Stromal cell of bone marrow (primary cell): Measurements from ENCODE around the gene CYP2C9.
"Not testable (repeated sequence)": the region's sequence is repeated elsewhere in the genome, so short reads cannot be mapped to it uniquely, and the experiment has no call there.

Experiments used
- DNase-seq: peaks from one replicate; pipeline ENCODE4 v3.0.0-alpha.2; 2012; ENCODE audit warnings: low read depth

CYP2C9 gene

GRCh38 chr10:94938383-94938782 is at the start of gene CYP2C9:
CYP2C9 (plus strand) TSS chr10:94938658; CDS start chr10:94938683, 25 bp downstream.
- DNase-seq, result no peak

- DNase-seq, result no peak
Measured at GRCh38 chr10:94889123-94889522, 49.3 kb upstream of the CYP2C9 start.

DNA sequence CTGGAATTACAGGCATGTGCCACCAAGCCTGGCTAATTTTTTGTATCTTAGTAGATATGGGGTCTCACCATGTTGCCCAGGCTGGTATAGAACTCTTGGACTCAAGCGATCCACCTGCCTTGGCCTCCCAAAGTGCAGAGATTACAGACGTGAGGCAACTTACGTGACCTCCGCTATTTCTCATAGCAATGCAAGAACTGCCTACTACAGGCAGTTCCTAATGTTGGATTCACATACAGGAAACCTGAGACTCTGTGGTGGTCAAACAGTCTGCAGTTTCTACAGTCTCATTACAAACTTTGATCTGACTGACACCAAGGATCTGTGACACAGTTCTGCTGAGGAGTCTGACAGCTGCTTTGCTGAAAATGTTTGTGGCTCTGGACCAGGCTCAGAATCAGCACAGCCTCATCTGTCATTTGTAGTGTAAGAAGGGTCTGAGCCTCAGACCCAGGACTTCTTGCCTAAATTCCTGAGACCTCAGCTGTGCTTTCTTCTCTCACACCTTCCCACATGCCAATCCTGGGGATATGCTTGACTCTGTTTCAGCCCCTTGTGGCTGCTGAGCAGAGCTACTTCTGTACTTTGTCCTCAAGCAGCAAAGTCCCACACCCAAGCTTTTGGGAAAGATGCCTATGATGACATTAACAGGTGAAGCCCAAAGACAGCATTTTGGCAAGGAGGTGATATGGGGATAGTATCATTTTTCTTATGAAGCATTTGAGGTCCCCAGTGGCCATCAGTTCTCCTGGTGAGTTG is 48.0 kb upstream of the CYP2C9 start:
- no peak for DNase-seq

GRCh38 chr10:94898414-94898813 is 40.0 kb upstream of the CYP2C9 start:
- DNase-seq, result not testable (repeated sequence)

DNA sequence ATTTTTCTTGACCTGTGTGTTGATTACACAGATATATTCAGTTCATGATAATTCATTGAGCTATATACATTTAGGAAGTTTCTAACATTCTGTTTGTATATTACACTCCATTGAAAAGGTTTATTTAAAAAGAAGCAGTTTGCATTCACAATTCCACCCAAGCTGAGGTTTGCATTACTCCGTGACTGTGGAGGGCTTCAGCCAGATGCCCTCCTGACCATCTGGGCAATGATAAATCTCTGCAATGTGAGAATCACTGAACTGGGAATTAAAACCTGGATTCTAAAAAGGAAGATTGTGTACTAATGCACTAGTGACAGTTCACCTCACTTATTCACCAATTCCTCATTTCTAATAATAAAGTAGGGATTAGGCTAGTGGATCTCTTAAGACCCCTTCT is 36.4 kb upstream of the CYP2C9 start:
- DNase-seq, result no peak

DNA sequence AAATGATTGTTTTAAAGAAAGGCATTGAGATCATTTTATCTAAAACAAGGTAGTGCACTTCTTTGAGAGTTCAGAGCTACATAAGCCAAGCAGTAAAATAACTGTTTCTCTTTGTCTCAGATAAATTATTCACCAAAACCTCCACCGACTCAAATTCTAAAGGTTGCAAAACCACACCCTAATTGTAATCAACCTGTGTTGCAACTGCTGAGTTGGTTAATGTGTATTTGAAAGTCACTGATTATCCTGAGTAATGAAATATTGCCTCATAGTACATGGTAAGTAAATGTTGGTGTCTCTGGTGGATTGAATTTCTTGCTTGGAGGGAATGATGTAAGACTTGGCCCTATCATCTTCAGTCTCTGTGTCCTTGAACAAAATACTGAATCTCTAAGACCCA is 35.9 kb upstream of the CYP2C9 start:
- no peak for DNase-seq

DNA sequence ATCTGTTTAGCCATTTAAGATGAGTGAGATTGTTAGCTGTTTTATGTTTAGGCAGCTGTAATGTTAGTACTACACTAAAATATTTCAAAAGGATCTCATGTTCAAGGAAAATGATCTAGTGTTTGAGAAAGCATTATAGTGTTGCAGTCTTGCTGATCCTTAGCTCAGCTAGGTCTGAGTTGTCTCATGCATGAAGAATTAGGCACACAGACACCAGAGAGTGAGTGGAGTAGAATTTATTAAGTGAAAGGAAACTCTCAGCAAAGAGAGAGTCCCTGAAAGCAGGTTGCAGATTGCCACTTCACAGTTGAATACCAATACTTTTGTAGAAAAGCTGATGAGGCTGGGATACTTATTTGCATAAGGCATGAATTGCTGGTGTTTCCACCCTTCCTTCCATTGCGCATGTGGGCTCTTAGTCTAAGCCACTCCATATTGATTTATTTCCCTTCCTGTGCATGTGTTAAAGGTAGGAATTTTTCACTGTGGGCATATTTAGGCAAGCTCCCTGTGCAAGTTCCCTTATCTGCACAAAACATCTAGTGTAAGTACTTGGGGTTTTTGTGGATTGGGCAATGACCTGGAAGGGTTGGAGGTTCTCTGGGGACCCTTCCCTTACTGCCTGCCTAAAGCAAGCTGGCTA is 33.8 kb upstream of the CYP2C9 start:
- not testable (repeated sequence) for DNase-seq

GRCh38 chr10:94916423-94916822 is 22.0 kb upstream of the CYP2C9 start:
- DNase-seq, result no peak

- no peak for DNase-seq
Measured at GRCh38 chr10:94936721-94937120, 1.7 kb upstream of the CYP2C9 start.

DNA sequence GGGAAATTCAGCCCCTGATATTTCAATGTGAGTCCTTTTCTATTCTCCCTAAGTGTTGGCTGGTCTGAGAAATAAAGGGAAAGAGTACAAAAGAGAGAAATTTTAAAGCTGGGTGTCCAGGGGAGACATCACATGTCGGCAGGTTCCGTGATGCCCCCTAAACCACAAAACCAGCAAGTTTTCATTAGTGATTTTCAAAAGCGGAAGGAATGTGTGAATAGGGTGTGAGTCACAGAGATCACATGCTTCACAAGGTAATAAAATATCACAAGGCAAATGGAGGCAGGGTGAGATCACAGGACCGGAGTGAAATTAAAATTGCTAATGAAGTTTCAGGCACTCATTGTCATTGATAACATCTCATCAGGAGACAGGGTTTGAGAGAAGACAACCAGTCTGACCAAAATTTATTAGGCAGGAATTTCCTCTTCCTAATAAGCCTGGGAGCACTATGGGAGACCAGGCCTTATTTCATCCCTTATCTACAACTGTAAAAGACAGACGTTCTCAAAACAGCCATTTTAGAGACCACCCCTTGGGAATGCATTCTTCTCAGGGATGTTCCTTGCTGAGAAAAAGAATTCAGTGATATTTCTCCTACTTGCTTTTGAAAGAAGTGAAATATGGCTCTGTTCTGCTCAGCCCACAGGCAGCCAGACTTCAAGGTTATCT is 5.1 kb downstream of the CYP2C9 start:
- not testable (repeated sequence) for DNase-seq

DNA sequence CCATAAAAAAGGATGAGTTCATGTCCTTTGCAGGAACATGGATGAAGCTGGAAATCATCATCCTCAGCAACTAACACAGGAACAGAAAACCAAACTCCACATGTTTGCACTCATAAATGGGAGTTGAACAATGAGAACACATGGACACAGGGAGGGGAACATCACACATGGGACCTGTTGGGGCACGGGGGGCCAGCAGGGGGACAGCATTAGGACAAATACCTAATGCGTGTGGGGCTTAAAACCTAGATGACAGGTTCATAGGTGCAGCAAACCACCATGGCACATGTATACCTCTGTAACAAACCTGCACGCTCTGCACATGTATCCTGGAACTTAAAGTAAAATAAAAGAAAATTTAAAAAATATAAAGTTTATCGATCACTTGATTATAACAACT is 7.7 kb downstream of the CYP2C9 start:
- not testable (repeated sequence) for DNase-seq

DNA sequence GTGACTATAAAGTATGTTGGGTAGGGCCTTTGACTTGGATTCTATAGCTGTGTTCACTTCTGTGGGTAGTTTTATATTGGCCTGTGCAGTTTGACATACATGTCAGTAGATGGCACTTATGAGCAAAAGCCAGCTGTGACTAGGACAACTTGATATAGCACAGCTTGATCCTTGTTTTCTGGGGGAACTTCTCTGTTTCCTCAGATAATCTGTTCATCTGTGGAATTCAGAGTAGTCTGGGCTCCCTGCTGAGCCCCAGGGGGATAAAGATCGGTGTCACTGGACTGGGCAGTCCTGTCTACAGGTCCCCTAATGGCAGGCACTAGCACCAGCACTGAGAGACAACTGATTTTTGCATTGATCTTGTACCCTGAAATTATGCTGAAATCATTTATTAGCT is 25.4 kb downstream of the CYP2C9 start:
- peak; percentile 7 for DNase-seq

DNA sequence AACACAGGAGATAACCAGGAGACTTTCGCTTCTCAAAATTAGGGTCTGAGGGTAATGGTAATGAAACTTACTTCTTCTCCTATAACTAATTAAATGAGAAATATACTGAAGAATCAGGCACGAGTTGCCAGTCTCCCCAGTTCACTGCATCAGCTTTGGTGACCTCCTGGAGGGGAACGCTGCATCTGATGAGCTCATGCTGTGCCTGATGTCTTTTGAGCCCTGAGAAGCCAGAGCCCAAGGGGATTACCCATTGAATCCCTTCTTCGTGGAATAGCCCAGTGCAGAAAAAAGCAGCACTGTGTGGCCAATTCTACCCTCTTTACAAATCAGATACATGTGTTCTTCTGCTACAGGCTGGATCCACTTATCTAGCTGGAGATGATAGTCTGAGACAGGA is 45.1 kb downstream of the CYP2C9 start:
- no peak for DNase-seq

GRCh38 chr10:94989192-94989591 is 50.7 kb downstream of the CYP2C9 start:
- DNase-seq, result no peak

DNA sequence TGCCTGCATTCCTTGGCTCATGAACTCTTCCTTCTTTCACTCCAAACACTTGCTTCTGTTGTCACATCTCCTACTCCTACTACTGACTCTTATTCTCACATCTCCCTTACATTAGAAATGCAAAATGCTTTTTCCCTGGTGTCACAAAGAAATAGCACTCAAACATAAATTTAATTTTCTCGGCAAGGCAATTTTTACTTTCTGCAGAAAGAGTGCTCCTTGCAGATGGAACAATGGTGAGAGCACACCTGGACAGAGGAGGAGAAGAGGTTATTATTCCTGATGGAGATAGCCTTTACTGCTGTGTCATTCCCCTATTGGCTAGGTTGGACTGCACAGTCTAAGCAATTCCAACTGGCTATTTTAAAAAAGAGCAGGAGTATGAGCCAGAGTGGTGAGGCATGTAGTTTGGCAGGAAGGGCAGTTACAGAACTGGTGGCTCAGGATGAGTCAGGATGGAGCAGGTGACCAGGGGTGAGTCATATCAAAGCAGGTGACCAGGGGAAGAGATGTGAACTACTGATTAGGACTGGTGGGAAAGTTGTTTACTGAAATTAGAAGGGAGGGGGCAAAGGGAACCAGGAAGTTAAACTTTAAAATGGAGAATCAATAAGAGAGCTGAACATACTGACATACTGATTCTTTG is 52.9 kb downstream of the CYP2C9 start:
- no peak for DNase-seq

DNA sequence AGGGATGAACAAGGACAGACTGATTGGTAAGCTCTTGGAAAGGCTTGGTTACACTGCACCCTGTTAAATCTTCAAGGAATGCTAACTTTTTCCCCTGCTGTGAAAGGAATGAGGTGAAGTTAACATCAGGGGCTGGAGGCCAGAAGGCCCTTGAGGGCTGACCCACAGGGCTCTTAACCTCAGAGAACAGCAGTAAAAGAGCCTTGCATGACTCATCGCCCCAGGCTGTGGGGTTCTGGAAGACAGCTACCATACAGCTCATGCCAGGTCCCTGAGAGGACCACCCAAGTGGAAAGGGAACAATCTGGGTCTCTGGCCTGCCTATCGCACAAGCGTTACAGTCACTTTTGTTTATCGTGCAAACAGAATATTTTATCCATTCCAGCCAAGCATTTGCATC is 54.4 kb downstream of the CYP2C9 start:
- DNase-seq, result no peak

- DNase-seq, result no peak
Measured at GRCh38 chr10:94997741-94998174, 59.3 kb downstream of the CYP2C9 start.

DNA sequence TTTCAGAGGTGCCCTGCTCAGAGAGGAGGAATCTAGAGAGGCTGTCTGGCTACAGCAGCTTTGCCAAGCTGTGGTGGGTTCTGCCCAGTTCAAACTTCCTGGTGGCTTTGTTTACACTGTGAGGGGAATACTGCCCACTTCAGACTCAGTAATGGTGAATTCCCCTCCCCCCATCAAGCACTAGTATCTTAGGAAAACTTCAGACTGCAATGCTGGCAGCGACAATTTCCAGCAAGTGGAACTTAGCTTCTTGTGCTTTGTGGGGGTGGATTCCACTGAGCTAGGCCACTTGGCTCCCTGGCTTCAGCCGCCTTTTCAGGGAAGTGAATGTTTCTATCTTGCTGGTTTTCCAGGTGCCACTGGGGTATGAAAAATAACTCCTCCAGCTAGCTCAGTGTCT is 88.0 kb downstream of the CYP2C9 start:
- DNase-seq, result no peak

- DNase-seq, result no peak
Measured at GRCh38 chr10:95031656-95032055, 93.2 kb downstream of the CYP2C9 start.

GRCh38 chr10:95034401-95034800 is 95.9 kb downstream of the CYP2C9 start:
- no peak for DNase-seq

DNA sequence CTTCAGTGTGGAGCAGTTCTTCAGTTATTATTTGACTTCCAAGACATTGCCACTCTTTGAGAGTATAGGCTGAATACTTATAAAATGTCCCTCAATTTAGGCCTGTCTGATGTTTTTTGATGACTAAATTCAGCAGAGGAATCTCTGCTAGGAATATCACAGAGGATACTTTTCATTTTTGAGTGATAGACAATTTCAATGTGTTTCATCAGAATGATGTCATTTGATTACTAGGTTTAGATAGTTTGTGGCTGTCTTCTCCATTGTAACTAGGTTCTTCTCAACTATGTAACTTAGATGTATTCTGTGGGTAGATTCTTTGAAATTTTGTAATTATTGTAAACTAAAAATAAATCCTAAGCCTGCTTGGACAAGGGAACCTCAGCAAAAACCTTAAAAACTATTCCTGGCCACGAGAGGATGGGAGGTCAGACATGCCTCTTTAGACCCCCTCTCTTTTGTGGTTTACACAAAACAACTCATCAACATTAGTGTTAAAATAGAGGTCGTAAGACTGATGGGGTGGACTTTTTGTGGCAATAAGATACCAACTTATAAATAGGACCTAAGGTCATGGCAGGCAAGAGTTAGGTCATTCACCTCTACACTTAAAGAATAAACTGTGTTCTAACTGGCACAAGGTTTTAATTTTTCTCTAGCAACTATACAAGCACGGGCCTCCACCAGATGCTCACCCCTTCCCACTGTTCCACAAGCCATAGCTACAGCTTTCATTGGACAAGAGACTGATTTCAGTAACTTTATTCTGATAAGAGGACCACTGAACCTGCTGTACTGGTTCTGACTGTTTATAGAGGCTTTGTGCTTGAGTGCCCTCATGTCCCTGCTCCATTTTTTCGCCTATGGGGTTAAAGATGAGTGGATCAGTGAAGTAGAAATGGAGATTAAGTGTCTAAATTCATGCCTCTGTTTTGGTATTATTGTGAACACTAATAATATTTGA is 97.2 kb downstream of the CYP2C9 start:
- DNase-seq, result no peak
